Measurements from ENCODE around the gene AKNAD1.

DNA sequence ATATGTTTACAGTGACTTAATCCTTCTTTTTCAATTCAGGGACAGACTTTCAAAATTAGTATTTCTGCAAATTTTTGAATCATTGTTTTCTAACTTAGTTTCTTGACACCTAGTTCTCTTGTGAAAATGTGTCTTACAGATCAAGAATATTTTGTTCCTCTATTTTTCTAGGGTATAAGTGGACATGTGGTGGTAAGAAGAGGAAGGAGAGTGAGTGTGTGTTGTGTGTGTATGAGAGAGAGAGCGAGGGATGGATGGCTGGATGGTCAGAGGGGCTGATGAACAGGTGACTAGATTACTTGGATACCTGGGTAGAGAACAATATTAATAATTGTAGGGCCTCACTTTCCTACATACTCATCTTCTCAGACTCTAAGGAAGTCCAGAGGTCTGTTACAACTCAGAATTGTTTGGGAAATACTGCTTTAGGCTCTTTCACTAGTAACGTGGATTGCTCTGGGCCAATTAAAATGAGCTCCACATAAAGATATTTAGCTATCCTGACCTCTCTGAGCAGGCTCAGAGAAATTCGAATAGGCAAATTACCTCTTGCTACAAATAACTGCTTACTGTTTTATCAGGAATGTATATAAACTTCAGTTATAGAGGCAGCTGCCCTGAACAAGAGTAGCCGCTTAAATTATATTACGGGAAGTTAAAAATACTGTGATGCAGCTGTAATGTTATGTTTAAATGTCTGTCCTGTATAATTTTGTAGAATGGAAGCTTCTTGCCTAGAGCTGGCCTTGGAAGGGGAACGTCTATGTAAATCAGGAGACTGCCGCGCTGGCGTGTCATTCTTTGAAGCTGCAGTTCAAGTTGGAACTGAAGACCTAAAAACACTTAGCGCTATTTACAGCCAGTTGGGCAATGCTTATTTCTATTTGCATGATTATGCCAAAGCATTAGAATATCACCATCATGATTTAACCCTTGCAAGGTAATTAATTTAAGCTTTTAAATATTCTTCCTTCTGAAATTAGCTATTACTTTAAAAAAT is 39.6 kb upstream of the AKNAD1 start:
- TF ChIP-seq POLR2A (IDR thresholded peaks at IDR 0.05; ENCODE audit: low read length) (no peak), GATA1 (IDR thresholded peaks at IDR 0.05; ENCODE audit: low read depth, low read length) (no peak)
